ENCODE data around the gene TK2.
"Not testable (repeated sequence)": the region's sequence is repeated elsewhere in the genome, so short reads cannot be mapped to it uniquely, and the experiment has no call there.

The TK2 gene

DNA sequence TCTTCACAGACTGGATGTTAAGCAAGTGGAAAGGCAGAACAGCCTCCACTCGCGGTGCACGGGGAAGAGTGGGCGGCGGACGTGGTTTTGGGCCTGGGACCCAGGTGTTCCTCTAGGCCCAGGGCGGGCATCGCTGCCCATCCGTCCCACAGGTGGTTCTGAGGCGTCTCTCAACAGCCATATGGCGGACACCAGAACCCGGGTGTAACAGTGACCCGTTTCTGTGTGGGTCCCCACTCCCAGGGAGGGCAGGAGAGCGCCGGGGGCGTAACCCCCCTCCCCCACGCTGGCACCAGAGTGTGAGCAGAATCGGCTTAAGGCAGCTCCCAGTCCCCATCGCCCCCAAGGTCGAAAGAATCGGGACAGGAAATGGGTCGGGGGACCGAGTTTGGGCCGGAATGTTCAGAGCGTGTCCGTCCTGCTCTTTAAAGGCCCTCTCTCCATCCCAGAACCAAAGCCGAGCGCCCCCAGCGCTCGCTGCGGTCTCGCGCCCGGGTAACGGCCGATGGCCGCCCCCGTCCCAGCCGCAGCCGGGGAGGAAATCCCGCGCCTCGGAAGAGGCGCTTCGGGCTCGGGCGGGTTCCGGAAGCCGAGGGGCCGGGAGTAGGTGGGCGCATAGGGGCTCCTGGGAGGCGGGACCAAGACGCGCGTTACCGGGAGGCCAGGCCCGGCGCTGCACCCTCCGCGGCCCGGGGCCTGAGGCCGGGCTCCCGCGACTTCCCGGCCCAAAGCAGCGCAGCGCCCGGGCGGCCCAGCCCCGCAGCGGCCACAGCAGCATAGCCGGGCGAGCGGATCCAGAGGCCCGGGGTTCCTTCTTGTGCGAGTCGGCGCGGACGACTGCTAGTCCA lies at the start of gene TK2:
Gene TK2, minus strand, starts transcription at position 839 of the 848 bp plus-strand sequence. Its CDS starts 61 bp downstream, at position 778.
- peak in 1 of 2 experiments; percentile 77 for DNase-seq

DNA sequence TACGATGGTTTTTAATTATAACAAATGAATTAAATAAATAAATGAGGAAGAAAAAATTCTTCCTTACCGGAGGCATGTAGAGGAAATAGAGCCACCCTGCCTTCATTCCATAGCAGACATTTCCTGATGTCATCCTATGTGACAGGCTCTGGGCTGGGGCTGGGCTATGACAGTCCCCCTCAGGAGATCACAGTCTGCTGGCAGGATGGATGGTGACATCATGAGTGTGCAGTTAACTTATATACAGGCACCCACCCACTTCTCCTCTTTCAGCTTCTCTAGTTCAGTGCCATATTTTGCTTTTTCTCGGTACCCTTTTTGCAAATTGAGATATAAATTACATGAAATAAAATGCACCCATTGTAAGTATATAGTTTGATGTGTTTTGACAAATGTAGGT lies 48.2 kb upstream of the TK2 start:
- no peak for DNase-seq

DNA sequence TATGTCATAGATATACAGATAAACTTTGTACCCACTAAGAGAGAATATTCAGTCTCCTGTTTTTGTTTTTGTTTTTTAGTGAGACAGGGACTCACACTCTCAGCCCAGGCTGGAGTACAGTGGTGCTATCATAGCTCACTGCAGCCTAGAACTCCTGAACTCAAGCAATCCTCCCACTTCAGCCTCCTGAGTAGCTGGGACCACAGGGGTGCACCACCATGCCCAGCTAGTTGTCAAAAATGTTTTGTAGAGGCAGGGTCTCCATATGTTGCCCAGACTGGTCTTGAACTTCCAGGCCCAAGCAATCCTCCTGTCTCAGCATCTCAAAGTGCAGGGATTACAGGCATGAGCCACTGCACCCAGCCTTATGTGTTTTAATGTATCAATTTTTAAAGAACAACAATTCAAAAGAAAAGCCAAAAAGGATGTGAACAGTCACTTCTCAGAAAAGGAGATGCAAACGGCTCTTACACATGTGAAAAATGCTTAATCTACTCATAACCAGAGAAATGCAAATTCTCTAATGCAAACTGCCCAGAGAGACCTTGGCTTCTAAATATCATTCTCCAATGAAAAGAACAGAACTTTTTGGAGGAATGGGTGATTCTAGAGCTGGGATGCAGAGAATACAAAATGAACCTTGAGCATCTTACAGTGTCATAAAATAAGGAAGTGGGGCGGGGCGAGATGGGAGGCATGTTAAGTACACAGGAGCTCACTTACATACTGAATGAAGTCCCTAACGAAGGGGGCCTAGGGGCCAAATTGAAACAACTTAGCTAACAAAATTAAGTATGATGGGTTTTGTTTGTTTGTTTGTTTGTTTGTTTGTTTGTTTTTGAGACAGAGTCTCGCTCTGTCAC lies 47.3 kb upstream of the TK2 start:
- DNase-seq: no peak

DNA sequence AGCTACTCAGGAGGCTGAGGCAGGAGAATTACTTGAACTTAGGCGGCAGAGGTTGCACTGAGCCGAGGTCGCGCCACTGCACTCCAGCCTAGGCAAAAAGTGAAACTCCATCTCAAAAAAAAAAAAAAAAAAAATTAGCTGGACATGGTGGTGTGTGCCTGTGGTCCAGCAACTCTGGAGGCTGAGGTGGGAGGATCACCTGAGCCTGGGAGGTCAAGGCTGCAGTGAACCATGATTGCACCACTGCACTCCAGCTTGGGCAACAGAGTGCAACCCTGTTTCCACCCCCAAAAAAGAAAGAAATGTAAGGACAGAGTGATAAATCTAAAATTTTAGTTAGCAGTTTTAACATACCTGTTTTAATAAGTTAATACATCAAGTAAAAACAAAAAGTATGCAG lies 46.6 kb upstream of the TK2 start:
- not testable (repeated sequence) for DNase-seq

DNA sequence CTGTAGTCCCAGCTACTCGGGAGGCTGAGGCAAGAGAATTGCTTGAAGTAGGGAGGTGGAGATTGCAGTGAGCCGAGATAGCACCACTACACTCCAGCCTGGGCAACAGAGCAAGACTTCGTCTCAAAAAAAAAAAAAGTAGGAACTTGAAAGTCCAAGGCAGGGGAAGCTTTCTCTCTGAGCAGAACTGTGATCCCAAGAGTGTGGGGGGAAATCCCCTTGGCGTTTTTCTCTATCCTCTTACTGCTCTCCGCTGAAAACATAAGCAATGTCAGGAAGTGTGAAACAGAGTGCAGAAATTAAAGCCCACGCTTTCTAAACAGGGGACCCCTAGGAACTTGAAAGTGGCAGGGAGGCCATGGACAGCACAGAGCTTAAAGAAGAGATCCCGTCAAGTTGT lies 44.8 kb upstream of the TK2 start:
- DNase-seq: no peak

DNA sequence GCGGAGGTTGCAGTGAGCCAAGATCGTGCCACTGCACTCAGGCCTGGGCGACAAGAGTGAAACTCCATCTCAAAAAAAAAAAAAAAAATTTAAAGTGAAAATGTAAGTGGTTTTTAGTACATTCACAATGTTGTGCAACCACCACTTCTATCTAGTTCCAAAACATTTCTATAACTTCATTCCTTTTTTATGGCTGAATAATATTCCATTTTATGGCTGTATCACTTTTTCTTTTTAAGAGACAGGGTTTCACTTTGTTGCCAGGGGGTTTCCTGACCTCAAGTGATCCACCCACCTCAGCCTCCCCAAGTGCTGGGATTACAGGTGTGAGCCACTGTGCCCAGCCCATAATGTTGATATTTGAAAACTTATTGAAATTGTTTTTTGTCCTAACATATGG lies 42.9 kb upstream of the TK2 start:
- DNase-seq: no peak

DNA sequence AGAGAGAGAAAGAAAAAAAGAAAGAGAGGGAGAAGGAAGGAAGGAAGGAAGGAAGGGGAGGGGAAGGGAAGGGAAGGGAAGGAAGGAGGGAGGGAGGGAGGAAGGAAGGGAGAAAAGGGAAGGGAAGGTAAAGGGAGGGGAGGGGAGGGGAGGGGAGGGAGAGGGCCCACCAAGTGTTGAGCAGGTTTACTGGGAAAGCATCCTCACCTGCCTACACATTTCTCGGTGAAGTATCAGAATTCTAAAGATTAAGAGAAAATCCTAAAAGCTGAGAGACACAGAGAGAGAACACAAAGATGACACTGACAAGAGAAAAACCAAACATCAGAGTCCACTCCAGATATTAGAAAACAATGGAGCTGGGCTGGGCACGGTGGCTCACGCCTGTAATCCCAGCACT lies 42.3 kb upstream of the TK2 start:
- DNase-seq: no peak

DNA sequence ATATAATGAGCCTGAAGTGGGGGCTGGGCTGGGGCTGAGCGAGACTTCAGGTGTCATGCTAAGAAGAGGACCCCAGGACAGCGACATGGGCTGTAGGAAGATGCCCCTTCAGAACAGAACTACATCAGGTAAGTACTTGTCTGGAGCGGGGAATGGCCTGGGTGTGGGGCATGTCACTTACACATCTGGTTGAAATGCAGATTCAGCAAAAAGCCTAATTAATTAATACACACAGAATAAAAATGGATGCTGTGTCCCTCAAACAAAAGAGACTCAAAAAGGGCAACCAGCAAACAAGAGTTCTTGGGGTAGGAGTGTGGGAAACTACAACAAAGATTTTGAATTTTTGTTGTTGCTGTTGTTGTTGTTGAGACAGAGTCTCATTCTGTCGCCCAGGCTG lies 41.1 kb upstream of the TK2 start:
- no peak for DNase-seq

DNA sequence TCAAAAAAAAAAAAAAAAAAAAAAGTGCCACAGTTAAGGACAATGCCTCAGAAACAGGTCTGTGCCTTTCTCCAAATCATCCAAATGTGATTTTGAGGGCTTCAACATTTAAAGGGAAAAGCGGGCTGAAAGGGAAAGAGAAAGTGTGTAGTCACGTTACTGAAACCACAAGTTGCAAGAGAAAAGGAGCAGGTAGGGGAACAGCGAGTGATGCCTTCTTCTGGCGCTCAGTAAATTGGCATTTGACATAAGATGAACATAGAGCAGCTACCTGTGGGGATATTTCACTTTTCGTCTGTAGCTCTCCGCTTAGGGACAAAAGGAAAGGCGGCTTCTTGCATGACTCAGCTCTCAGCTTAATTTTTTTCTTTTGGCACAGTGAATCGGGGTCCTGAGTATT lies 40.4 kb upstream of the TK2 start:
- DNase-seq: no peak

DNA sequence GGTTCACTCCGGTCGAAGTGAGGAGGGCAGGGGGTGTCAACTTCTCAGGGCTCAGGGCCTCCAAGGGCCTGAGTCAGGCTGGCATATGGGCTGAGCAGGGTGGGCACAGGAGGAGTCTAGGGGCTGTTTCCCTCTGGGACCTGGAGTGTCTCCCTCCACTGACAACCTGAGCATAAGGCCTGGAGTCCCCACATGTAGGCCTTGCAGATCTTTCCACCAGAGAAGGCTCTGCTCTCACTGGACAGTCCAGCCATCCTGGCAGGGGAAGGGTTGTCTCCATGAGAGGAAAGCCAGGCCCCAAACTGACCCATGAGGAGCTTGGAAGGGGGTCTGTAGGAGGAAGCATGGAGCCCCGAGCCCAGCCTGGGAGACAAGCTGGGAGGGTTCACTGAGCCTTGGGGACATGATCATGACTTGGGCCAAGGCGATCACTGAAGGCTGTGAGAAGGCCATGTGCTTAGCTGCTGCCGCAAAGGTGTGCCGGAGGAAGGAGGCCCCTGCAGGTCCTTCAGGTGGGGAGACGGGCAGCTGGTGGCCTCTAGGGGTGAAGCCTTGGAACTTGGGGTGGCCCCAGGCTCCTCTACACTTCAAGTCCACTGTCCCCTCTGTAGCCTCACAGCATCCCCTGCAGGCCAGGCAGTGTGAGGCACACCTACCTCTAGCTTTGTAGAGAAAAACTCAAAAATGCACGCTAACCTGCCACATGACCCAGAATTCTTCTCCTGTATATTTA lies 39.2 kb upstream of the TK2 start:
- peak in 1 of 2 experiments; percentile 4 for DNase-seq

DNA sequence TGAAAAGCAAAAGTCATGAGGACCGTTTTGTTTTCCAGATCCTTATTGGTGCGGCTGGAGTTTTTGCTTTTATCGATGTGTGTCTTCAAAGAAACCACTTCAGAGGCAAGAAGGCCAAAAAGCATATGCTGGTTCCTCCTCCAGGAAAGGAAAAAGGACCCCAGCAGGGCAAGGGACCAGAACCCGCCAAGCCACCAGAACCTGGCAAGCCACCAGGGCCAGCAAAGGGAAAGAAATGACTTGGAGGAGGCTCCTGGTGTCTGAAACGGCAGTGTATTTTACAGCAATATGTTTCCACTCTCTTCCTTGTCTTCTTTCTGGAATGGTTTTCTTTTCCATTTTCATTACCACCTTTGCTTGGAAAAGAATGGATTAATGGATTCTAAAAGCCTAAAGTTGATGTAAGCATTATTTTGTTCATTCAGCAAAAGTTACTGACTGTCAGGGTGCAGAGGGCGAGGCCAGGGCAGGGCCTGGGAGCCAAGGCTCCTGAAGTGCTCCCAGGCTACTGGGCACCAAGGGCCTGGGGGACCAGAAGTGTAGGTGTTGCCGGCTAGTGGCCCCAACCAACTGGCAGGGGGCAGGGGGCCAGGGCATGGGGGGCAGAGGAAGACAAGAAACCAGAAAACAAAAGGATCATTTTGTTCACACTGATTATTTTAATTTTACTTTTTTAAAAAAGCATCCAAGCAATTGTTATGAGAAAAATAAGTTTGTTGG lies 38.1 kb upstream of the TK2 start:
- DNase-seq: no peak

DNA sequence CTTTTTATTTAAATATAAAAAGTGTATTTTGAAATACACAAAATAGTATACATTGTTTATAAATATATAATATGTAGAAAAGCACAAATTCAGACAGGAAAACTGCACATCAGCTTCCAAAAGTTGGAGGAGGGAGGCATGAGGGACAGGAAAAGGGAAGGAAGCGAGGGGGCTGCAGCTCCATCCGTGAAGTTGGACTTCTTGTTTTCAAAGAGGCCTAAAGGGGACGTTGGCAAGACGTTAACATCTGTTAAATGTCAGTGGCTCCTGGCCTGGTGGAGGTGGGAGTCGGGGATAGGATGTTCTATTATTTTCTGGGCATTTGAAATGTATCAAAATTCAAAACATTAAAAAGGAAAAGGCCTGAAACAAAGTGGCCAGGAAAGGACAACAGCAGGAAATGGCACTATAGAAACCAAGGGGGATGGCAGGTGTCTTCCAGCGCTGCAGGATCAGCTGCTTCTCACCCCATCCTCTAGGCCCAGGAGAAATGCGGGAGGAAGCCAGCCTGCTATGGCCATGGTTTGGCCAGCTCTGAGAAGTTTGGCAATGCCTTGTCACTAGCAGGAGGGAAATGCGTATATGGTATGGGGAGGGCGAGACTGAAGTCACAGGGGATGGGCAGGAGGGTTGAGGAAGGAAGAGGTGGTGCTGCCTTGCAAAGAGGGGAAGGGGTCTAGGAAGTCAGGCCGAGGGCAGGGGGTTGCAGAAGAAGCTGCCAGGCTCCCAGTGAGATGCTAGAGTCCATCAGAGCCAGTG lies 35.7 kb upstream of the TK2 start:
- DNase-seq: no peak

DNA sequence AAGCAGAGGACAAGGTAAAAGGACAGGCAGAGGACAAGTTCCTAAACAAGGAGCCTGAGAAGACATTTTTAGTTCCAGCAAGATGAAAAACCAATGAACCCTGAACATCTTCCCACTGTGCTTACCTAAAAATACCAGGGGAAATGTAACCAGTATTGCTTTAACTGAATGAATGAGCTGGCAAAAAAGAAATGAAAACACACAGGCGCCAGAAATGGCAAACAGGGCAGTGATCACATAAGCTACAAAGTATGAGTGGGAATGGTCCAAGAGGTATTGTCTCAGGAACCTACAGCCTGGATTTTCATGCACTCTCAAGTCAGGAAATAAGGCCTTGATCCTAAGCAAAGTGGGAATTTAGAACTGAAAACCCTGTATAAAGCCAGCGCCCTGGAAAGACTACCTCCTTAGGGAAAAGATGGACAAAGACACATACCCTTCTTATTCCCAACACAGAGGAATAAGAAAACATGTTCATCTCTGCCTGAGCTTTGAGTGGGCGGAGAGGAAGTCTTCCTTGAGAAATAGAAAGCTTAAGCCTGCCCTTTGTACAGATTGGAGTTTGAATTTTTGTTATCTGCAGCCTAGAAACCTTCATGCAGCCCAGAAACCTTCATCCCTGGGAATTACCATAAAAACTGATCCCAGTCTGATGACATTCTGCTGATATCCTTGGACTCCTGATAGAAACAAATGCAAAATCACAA lies 31.5 kb upstream of the TK2 start:
- DNase-seq: no peak

DNA sequence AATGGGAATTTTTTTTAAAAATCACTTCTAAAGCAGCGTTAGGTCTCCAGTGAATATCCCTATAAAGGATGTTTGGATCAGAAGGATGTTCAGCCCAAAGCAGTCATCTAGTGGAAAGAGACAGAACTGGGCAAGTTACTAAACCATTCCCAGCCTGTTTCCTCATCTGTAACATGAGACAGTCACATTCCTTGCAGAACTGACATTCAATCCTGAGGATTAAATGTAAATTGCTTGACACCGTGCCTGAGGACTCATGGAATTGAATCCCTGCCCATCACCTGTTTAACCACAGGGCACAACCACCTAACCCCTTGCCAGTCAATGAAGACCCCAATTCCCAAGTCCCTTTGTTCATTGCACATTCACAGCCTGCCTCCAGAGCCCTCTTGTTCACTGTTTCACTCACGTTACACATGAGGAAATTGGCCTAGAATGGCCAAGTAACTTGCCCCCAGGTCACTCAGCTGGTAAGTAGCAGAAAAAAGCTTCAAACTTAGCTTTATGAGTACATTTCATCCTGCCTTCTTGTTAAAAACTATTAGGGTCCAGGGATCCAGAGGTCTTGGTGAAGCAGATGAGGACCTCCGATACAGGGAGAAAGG lies 30.8 kb upstream of the TK2 start:
- peak in 1 of 2 experiments; percentile 18 for DNase-seq

DNA sequence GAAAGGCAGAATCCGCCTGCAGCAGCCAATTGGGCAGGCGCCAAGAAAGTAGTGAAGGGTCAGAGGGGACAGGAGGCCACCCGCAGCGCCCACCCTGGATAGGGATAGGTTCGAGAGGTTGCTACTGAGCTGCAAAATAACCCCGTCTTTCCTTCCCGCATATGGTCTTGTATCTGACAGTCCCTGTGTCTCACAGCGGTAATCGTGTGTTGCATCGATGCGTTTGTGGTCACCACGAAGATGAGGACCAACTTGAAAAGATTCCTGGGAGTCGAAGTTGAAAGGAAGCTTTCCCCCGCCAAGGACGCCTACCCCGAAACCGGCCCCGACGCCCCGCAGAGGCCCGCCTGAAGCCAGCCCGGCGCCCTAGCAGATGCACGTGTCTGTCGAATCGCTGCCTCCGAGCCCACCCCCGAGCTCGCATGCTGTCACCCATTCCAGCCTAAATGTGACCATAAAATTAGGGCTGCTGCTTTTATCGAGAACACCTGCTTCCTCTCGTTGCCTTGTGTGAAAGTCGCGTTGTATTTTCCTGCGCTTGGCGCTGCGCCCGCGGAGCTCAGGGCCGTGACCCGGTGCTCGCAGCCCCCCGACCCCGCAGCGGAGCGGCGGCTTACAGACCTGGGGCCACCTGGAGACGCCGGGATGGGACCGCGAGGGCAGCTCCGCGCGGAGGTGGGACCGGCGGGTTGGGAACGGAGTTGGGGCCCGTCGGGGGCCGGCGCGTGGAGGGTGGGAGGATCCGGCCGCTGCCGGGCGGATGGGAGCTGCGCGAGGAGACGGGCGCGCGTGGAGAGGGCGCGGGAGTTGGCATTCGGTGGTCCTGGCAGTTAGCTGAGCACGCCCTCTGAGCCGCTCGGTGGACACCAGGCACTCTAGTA lies 29.0 kb upstream of the TK2 start, which contains the start of gene CMTM2:
Gene CMTM2, plus strand, starts transcription at position 813 of the 881 bp plus-strand sequence. CDS start 145 bp downstream, outside the sequence.
- no peak for DNase-seq

DNA sequence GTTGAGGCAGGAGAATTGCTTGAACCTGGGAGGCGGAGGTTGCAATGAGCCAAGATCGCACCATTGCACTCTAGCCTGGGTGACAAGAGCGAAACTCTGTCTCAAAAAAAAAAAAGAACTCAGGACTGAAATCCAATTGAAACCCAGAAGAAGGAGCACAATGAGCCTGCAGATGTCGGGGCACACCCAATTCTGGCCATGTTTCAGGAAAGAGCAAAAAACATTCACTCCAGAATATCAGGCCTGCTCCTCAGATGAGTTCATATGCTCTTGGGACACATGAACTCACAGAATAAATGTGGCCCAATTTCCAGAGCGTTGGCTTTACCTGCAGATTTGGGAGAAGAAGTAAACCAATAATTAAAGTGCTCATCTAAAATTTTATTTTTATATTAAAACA lies 26.4 kb upstream of the TK2 start:
- no peak for DNase-seq

DNA sequence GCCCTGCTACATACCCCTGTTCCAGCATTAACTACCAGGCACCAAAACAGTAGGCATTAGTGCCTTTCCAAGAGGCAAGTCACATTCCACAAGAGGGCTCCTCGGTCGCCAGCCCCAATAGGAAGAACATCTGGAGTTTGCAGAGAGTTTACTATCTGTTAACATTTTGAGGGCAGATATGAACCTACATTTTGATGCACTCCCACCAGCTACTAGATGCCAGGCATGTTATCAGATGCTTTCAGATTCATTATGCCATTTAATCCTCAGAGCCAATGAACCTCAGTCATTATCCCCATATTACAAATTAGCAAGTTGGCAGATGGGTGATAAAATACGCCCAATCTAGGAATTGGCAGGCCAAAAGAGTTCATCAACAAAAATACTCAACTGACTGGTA lies 25.1 kb upstream of the TK2 start:
- DNase-seq: no peak

DNA sequence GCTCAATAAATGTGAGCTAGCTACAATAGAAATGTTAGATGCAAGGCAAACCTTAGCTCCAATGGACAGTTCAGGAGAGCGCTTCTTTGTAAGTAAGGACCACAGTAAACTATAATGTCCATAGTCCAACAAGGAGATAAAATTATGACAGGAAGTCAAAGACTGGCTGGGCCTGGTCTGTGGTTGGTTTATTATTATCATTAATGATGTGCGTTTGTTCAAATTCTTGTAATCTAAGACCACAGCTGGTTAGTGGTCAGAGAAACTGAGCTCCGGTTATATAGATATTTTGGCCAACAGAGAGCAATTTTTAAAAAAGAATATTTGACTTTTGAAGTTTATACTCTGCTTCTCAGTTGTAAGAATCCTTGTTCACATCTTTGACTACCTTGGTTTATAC lies 24.6 kb upstream of the TK2 start:
- DNase-seq: no peak

DNA sequence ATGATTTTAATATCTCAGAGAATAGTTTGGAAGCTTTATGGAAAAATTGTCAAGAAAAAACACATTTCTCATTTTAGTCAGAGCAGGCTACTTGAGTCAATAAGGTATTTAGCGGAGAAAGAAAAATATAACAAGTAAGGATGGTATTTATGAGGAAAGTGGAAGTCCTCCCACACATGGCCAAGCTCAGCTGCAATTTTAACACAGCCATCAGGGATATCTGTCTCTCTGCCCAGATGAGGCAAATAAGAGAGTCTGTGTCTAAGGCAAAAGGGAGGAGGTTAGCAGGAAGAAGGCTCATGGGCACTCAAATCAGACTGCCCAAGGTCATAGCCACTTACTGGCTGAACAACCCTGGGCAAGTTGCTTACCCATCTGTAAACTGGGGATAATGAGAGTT lies 24.2 kb upstream of the TK2 start:
- DNase-seq: no peak

DNA sequence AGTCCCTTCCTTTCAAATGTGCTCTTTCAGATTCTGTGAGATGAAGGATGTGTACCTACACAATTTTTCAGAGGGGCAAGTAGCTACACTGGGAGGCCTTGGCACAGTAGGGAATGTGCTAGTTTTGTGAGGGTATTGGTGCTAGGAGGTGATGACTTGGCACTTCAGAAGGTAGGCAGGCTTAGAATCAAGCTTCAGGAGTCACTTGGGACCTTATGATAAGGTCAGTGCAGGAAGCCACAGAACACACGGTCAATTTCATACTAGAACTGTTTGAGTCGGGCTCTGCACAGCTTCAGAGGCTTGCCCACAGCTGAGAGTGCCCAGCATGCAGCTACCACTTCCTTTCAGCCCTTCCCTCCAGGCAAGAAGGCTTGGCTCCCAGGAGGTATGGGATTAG lies 22.4 kb upstream of the TK2 start:
- no peak for DNase-seq

All from NCI-H526 (cell line).